ENCODE data around the gene MAG.

MAG gene

GRCh38 chr19:35297922-35298321, 6.0 kb downstream of the MAG start:
- H3K36me3 ChIP-seq (ENCODE audit: insufficient read depth, low read depth, low read length): no peaks in the 10 kb centered on the region
- H3K27me3 ChIP-seq (ENCODE audit: insufficient read depth, low read length): 0 out of 2 replicates have a peak, but pooled peaks cover 2% of the 10 kb centered on the region
- H3K27ac ChIP-seq (ENCODE audit: low read length): no peak overlapping the region
- H3K9me3 ChIP-seq (ENCODE audit: insufficient read depth, low read depth, low read length): no peaks in the 10 kb centered on the region
- H3K4me1 ChIP-seq (ENCODE audit: insufficient read depth, low read length): no peaks in the 10 kb centered on the region; the same call in 1 of the 2 replicates
- no peak overlapping the region for H3K4me3 ChIP-seq (ENCODE audit: low read length)
- H3K9ac ChIP-seq (ENCODE audit: low read depth, low read length): no peak overlapping the region

DNA sequence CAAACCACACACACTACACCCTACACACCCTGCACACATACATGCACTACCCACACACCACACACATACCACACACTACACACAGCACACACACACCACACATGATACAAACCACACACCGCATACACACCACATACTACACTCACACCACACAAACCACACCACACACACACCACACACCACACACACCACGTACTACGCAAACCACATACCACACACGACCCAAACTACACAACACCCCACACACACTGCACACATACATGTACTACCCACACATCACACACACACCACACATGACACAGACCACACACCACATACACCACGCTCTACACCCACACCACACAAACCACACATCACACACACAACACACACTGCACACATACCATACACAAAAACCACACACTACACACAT, 6.6 kb downstream of the MAG start:
- Histone ChIP-seq H3K27me3 (ENCODE audit: insufficient read depth, low read length) (no peaks in the 10 kb centered on the region), H3K9ac (ENCODE audit: low read depth, low read length) (no peak overlapping the region), H3K4me3 (ENCODE audit: low read length) (no peak overlapping the region), H3K36me3 (ENCODE audit: insufficient read depth, low read depth, low read length) (no peaks in the 10 kb centered on the region), H3K4me1 (ENCODE audit: insufficient read depth, low read length) (no peaks in the 10 kb centered on the region; the same call in 1 of the 2 replicates), H3K9me3 (ENCODE audit: insufficient read depth, low read depth, low read length) (no peaks in the 10 kb centered on the region), H3K27ac (ENCODE audit: low read length) (no peak overlapping the region)

- Histone ChIP-seq H3K27ac (ENCODE audit: low read length) (no peak overlapping the region), H3K9me3 (ENCODE audit: insufficient read depth, low read depth, low read length) (no peaks in the 10 kb centered on the region), H3K36me3 (ENCODE audit: insufficient read depth, low read depth, low read length) (no peaks in the 10 kb centered on the region), H3K9ac (ENCODE audit: low read depth, low read length) (no peak overlapping the region), H3K4me1 (ENCODE audit: insufficient read depth, low read length) (no peaks in the 10 kb centered on the region), H3K4me3 (ENCODE audit: low read length) (no peak overlapping the region), H3K27me3 (ENCODE audit: insufficient read depth, low read length) (no peaks in the 10 kb centered on the region)
Measured at GRCh38 chr19:35299523-35300338, 7.8 kb downstream of the MAG start.

DNA sequence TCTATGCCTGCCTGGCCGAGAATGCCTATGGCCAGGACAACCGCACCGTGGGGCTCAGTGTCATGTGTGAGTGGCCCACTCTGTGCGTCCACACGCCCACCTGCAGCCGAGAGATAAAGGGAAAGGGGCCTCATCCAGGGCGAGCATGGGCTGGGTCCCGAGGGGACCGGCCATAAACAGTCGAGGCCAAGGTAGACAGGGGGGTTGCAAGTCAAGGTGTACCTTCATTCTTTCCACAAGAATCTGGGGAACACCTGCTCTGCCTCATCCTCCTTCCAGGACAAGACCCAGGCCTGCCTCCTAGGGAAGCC, 8.3 kb downstream of the MAG start:
- Histone ChIP-seq H3K9ac (ENCODE audit: low read depth, low read length) (no peak overlapping the region), H3K36me3 (ENCODE audit: insufficient read depth, low read depth, low read length) (no peaks in the 10 kb centered on the region), H3K27ac (ENCODE audit: low read length) (no peak overlapping the region), H3K4me1 (ENCODE audit: insufficient read depth, low read length) (no peaks in the 10 kb centered on the region), H3K9me3 (ENCODE audit: insufficient read depth, low read depth, low read length) (no peaks in the 10 kb centered on the region), H3K27me3 (ENCODE audit: insufficient read depth, low read length) (no peaks in the 10 kb centered on the region), H3K4me3 (ENCODE audit: low read length) (no peak overlapping the region)

GRCh38 chr19:35301961-35302360, 10.0 kb downstream of the MAG start:
- no peak overlapping the region for H3K4me3 ChIP-seq (ENCODE audit: low read length)
- H3K36me3 ChIP-seq (ENCODE audit: insufficient read depth, low read depth, low read length): no peaks in the 10 kb centered on the region
- no peaks in the 10 kb centered on the region for H3K4me1 ChIP-seq (ENCODE audit: insufficient read depth, low read length)
- H3K27ac ChIP-seq (ENCODE audit: low read length): no peak overlapping the region
- H3K9me3 ChIP-seq (ENCODE audit: insufficient read depth, low read depth, low read length): no peaks in the 10 kb centered on the region
- no peak overlapping the region for H3K9ac ChIP-seq (ENCODE audit: low read depth, low read length)
- H3K27me3 ChIP-seq (ENCODE audit: insufficient read depth, low read length): no peaks in the 10 kb centered on the region

- Histone ChIP-seq H3K4me3 (ENCODE audit: low read length) (no peak overlapping the region), H3K27me3 (ENCODE audit: insufficient read depth, low read length) (no peaks in the 10 kb centered on the region), H3K36me3 (ENCODE audit: insufficient read depth, low read depth, low read length) (no peaks in the 10 kb centered on the region), H3K27ac (ENCODE audit: low read length) (no peak overlapping the region), H3K9ac (ENCODE audit: low read depth, low read length) (no peak overlapping the region), H3K4me1 (ENCODE audit: insufficient read depth, low read length) (no peaks in the 10 kb centered on the region), H3K9me3 (ENCODE audit: insufficient read depth, low read depth, low read length) (no peaks in the 10 kb centered on the region)
Measured at GRCh38 chr19:35302446-35302845, 10.5 kb downstream of the MAG start.

GRCh38 chr19:35303357-35303915, 11.5 kb downstream of the MAG start:
- Histone ChIP-seq H3K27me3 (ENCODE audit: insufficient read depth, low read length) (no peaks in the 10 kb centered on the region), H3K9ac (ENCODE audit: low read depth, low read length) (no peak overlapping the region), H3K36me3 (ENCODE audit: insufficient read depth, low read depth, low read length) (no peaks in the 10 kb centered on the region), H3K4me1 (ENCODE audit: insufficient read depth, low read length) (no peaks in the 10 kb centered on the region), H3K4me3 (ENCODE audit: low read length) (no peak overlapping the region), H3K9me3 (ENCODE audit: insufficient read depth, low read depth, low read length) (no peaks in the 10 kb centered on the region), H3K27ac (ENCODE audit: low read length) (no peak overlapping the region)

- H3K9ac ChIP-seq (ENCODE audit: low read depth, low read length): no peak overlapping the region
- H3K36me3 ChIP-seq (ENCODE audit: insufficient read depth, low read depth, low read length): no peaks in the 10 kb centered on the region
- no peak overlapping the region for H3K27ac ChIP-seq (ENCODE audit: low read length)
- no peaks in the 10 kb centered on the region for H3K4me1 ChIP-seq (ENCODE audit: insufficient read depth, low read length)
- no peaks in the 10 kb centered on the region for H3K9me3 ChIP-seq (ENCODE audit: insufficient read depth, low read depth, low read length)
- H3K4me3 ChIP-seq (ENCODE audit: low read length): no peak overlapping the region
- no peaks in the 10 kb centered on the region for H3K27me3 ChIP-seq (ENCODE audit: insufficient read depth, low read length)
Measured at GRCh38 chr19:35304036-35304435, 12.1 kb downstream of the MAG start.

- no peak overlapping the region for H3K9ac ChIP-seq (ENCODE audit: low read depth, low read length)
- H3K9me3 ChIP-seq (ENCODE audit: insufficient read depth, low read depth, low read length): no peaks in the 10 kb centered on the region
- H3K27me3 ChIP-seq (ENCODE audit: insufficient read depth, low read length): no peaks in the 10 kb centered on the region
- H3K36me3 ChIP-seq (ENCODE audit: insufficient read depth, low read depth, low read length): no peaks in the 10 kb centered on the region
- no peak overlapping the region for H3K4me3 ChIP-seq (ENCODE audit: low read length)
- H3K4me1 ChIP-seq (ENCODE audit: insufficient read depth, low read length): no peaks in the 10 kb centered on the region
- no peak overlapping the region for H3K27ac ChIP-seq (ENCODE audit: low read length)
Measured at GRCh38 chr19:35305181-35305580, 13.2 kb downstream of the MAG start.

DNA sequence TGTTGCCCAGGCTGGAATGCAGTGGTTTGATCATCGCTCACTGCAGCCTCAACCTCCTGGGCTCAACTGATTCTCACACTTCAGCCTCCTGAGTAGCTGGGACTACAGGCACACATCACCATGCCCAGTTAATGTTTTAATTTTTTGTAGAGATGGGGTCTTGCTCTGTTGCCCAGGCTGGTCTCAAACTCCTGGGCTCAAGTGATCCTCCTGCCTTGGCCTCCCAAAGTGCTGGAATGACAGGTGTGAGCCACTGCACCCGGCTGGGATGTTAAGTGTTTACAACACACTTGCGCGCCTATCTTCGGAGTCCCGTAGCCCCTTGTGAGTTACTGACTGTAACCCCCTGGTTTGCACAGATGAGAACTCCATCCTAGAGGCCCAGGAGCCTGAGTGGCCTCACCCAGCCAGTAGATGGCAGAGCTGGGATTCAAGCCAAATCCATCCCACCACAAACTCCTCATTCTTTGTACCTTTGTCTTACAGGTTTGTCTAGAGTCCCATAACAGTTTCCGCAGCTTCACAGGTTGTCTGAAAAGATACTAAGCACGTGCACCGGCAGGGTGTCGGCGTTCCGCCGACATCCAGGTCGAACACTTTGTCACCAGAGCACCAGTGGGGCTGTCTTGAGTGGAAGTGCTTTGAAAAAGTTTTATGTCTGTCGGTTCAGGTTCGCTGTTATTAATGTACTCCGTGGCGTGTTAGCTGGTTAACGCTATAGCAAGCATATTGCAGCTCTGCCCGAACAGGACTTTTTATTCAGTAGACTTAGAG, 14.7 kb downstream of the MAG start:
- Histone ChIP-seq H3K9ac (ENCODE audit: low read depth, low read length) (no peak overlapping the region), H3K27ac (ENCODE audit: low read length) (no peak overlapping the region), H3K4me1 (ENCODE audit: insufficient read depth, low read length) (no peaks in the 10 kb centered on the region; the same call in 1 of the 2 replicates)

GRCh38 chr19:35307931-35308330, 16.0 kb downstream of the MAG start:
- no peaks in the 10 kb centered on the region for H3K27me3 ChIP-seq (ENCODE audit: insufficient read depth, low read length)
- H3K9me3 ChIP-seq (ENCODE audit: insufficient read depth, low read depth, low read length): no peaks in the 10 kb centered on the region
- no peaks in the 10 kb centered on the region for H3K36me3 ChIP-seq (ENCODE audit: insufficient read depth, low read depth, low read length)
- H3K4me3 ChIP-seq (ENCODE audit: low read length): no peak overlapping the region
- no peak overlapping the region for H3K27ac ChIP-seq (ENCODE audit: low read length)
- H3K9ac ChIP-seq (ENCODE audit: low read depth, low read length): no peak overlapping the region
- H3K4me1 ChIP-seq (ENCODE audit: insufficient read depth, low read length): no peaks in the 10 kb centered on the region; the same call in 1 of the 2 replicates

More for the DNA sequence above, 14.7 kb downstream of the MAG start:
- Histone ChIP-seq H3K9me3 (ENCODE audit: insufficient read depth, low read depth, low read length) (no peaks in the 10 kb centered on the region), H3K4me3 (ENCODE audit: low read length) (no peak overlapping the region), H3K36me3 (ENCODE audit: insufficient read depth, low read depth, low read length) (no peaks in the 10 kb centered on the region), H3K27me3 (ENCODE audit: insufficient read depth, low read length) (no peaks in the 10 kb centered on the region)

GRCh38 chr19:35308910-35309309, 16.9 kb downstream of the MAG start:
- H3K9me3 ChIP-seq (ENCODE audit: insufficient read depth, low read depth, low read length): no peaks in the 10 kb centered on the region
- H3K9ac ChIP-seq (ENCODE audit: low read depth, low read length): no peak overlapping the region
- H3K36me3 ChIP-seq (ENCODE audit: insufficient read depth, low read depth, low read length): no peaks in the 10 kb centered on the region
- no peaks in the 10 kb centered on the region for H3K27me3 ChIP-seq (ENCODE audit: insufficient read depth, low read length)
- H3K4me1 ChIP-seq (ENCODE audit: insufficient read depth, low read length): no peaks in the 10 kb centered on the region; the same call in 1 of the 2 replicates
- H3K27ac ChIP-seq (ENCODE audit: low read length): no peak overlapping the region
- no peak overlapping the region for H3K4me3 ChIP-seq (ENCODE audit: low read length)
